ENCODE measurements around the gene PHEX.
A peak's percentile ranks its signal among the peaks of the same experiment; 100 is the strongest.

PHEX gene

GRCh38 chrX:22032084-22032483, at the start of gene PHEX:
PHEX (plus strand) TSS chrX:22032325; CDS start chrX:22033006, 681 bp downstream.
- no peaks in the 10 kb centered on the region for H3K36me3 ChIP-seq (ENCODE audit: control insufficient read depth in 1 of 2, insufficient read depth in 2 of 2, low read length in 2 of 2)
- no peak within 1 kb of the TSS for H3K27ac ChIP-seq (ENCODE audit: low read length)
- no peaks in the 10 kb centered on the region for H3K9me3 ChIP-seq (ENCODE audit: control insufficient read depth in 1 of 2, low read length in 2 of 2)
- no peaks in the 10 kb centered on the region for H3K27me3 ChIP-seq (ENCODE audit: low read depth, low read length)
- H3K4me3 ChIP-seq (ENCODE audit: low read depth in 1 of 2, low read length in 2 of 2) = no peak within 1 kb of the TSS
- H3K4me1 ChIP-seq (ENCODE audit: control insufficient read depth in 1 of 2, insufficient read depth in 2 of 2, low read length in 2 of 2) = no peaks in the 10 kb centered on the region

GRCh38 chrX:21985332-21985777, 46.8 kb upstream of the PHEX start:
- H3K27me3 ChIP-seq (ENCODE audit: low read depth, low read length) = no peaks in the 10 kb centered on the region
- H3K27ac ChIP-seq (ENCODE audit: low read length) = no peak overlapping the region
- H3K36me3 ChIP-seq (ENCODE audit: control insufficient read depth in 1 of 2, insufficient read depth in 2 of 2, low read length in 2 of 2) = peaks cover 0 to 13% of the 10 kb centered on the region in 2 donors
- peaks cover 0 to 5% of the 10 kb centered on the region in 2 donors for H3K4me1 ChIP-seq (ENCODE audit: control insufficient read depth in 1 of 2, insufficient read depth in 2 of 2, low read length in 2 of 2)
- no peaks in the 10 kb centered on the region for H3K9me3 ChIP-seq (ENCODE audit: control insufficient read depth in 1 of 2, low read length in 2 of 2)
- H3K4me3 ChIP-seq (ENCODE audit: low read depth in 1 of 2, low read length in 2 of 2) = no peak overlapping the region

- H3K36me3 ChIP-seq (ENCODE audit: control insufficient read depth in 1 of 2, insufficient read depth in 2 of 2, low read length in 2 of 2) = peaks cover 0 to 13% of the 10 kb centered on the region in 2 donors
- H3K4me1 ChIP-seq (ENCODE audit: control insufficient read depth in 1 of 2, insufficient read depth in 2 of 2, low read length in 2 of 2) = peaks cover 0 to 5% of the 10 kb centered on the region in 2 donors
- H3K27ac ChIP-seq (ENCODE audit: low read length) = no peak overlapping the region
- no peak overlapping the region for H3K4me3 ChIP-seq (ENCODE audit: low read depth in 1 of 2, low read length in 2 of 2)
- no peaks in the 10 kb centered on the region for H3K27me3 ChIP-seq (ENCODE audit: low read depth, low read length)
- H3K9me3 ChIP-seq (ENCODE audit: control insufficient read depth in 1 of 2, low read length in 2 of 2) = no peaks in the 10 kb centered on the region
Measured at GRCh38 chrX:21986596-21986995, 45.5 kb upstream of the PHEX start.

- H3K4me1 ChIP-seq (ENCODE audit: control insufficient read depth in 1 of 2, insufficient read depth in 2 of 2, low read length in 2 of 2) = peaks cover 0 to 5% of the 10 kb centered on the region in 2 donors
- no peak overlapping the region for H3K4me3 ChIP-seq (ENCODE audit: low read depth in 1 of 2, low read length in 2 of 2)
- no peak overlapping the region for H3K27ac ChIP-seq (ENCODE audit: low read length)
- no peaks in the 10 kb centered on the region for H3K9me3 ChIP-seq (ENCODE audit: control insufficient read depth in 1 of 2, low read length in 2 of 2)
- no peaks in the 10 kb centered on the region for H3K27me3 ChIP-seq (ENCODE audit: low read depth, low read length)
- H3K36me3 ChIP-seq (ENCODE audit: control insufficient read depth in 1 of 2, insufficient read depth in 2 of 2, low read length in 2 of 2) = peaks cover 0 to 13% of the 10 kb centered on the region in 2 donors
Measured at GRCh38 chrX:21989384-21989783, 42.7 kb upstream of the PHEX start.

- no peaks in the 10 kb centered on the region for H3K27me3 ChIP-seq (ENCODE audit: low read depth, low read length)
- no peak overlapping the region for H3K27ac ChIP-seq (ENCODE audit: low read length)
- no peaks in the 10 kb centered on the region for H3K9me3 ChIP-seq (ENCODE audit: control insufficient read depth in 1 of 2, low read length in 2 of 2)
Measured at GRCh38 chrX:21990832-21991231, 41.3 kb upstream of the PHEX start.

GRCh38 chrX:21991504-21991903, 40.6 kb upstream of the PHEX start:
- no peak overlapping the region for H3K4me3 ChIP-seq (ENCODE audit: low read depth in 1 of 2, low read length in 2 of 2)
- no peak overlapping the region for H3K27ac ChIP-seq (ENCODE audit: low read length)
- H3K9me3 ChIP-seq (ENCODE audit: control insufficient read depth in 1 of 2, low read length in 2 of 2) = no peaks in the 10 kb centered on the region
- peaks cover 0 to 2% of the 10 kb centered on the region in 2 donors for H3K4me1 ChIP-seq (ENCODE audit: control insufficient read depth in 1 of 2, insufficient read depth in 2 of 2, low read length in 2 of 2)
- no peaks in the 10 kb centered on the region for H3K27me3 ChIP-seq (ENCODE audit: low read depth, low read length)
- H3K36me3 ChIP-seq (ENCODE audit: control insufficient read depth in 1 of 2, insufficient read depth in 2 of 2, low read length in 2 of 2) = peaks cover 0 to 9% of the 10 kb centered on the region in 2 donors

More at GRCh38 chrX:21990832-21991231, 41.3 kb upstream of the PHEX start:
- Histone ChIP-seq H3K4me1 (ENCODE audit: control insufficient read depth in 1 of 2, insufficient read depth in 2 of 2, low read length in 2 of 2) (peaks cover 0 to 5% of the 10 kb centered on the region in 2 donors), H3K36me3 (ENCODE audit: control insufficient read depth in 1 of 2, insufficient read depth in 2 of 2, low read length in 2 of 2) (peaks cover 0 to 9% of the 10 kb centered on the region in 2 donors), H3K4me3 (ENCODE audit: low read depth in 1 of 2, low read length in 2 of 2) (no peak overlapping the region)

GRCh38 chrX:21993265-21993664, 38.9 kb upstream of the PHEX start:
- H3K4me1 ChIP-seq (ENCODE audit: control insufficient read depth in 1 of 2, insufficient read depth in 2 of 2, low read length in 2 of 2) = no peaks in the 10 kb centered on the region
- H3K36me3 ChIP-seq (ENCODE audit: control insufficient read depth in 1 of 2, insufficient read depth in 2 of 2, low read length in 2 of 2) = peaks cover 0 to 4% of the 10 kb centered on the region in 2 donors
- no peaks in the 10 kb centered on the region for H3K9me3 ChIP-seq (ENCODE audit: control insufficient read depth in 1 of 2, low read length in 2 of 2)
- no peak overlapping the region for H3K4me3 ChIP-seq (ENCODE audit: low read depth in 1 of 2, low read length in 2 of 2)
- no peaks in the 10 kb centered on the region for H3K27me3 ChIP-seq (ENCODE audit: low read depth, low read length)
- H3K27ac ChIP-seq (ENCODE audit: low read length) = peak overlapping the region; percentile 51

GRCh38 chrX:21996872-21997455, 35.2 kb upstream of the PHEX start:
- H3K27ac ChIP-seq (ENCODE audit: low read length) = no peak overlapping the region
- H3K27me3 ChIP-seq (ENCODE audit: low read depth, low read length) = no peaks in the 10 kb centered on the region

GRCh38 chrX:21998037-21998436, 34.1 kb upstream of the PHEX start:
- H3K36me3 ChIP-seq (ENCODE audit: control insufficient read depth in 1 of 2, insufficient read depth in 2 of 2, low read length in 2 of 2) = no peaks in the 10 kb centered on the region
- H3K27ac ChIP-seq (ENCODE audit: low read length) = no peak overlapping the region
- H3K4me3 ChIP-seq (ENCODE audit: low read depth in 1 of 2, low read length in 2 of 2) = no peak overlapping the region
- no peaks in the 10 kb centered on the region for H3K9me3 ChIP-seq (ENCODE audit: control insufficient read depth in 1 of 2, low read length in 2 of 2)
- H3K27me3 ChIP-seq (ENCODE audit: low read depth, low read length) = no peaks in the 10 kb centered on the region
- H3K4me1 ChIP-seq (ENCODE audit: control insufficient read depth in 1 of 2, insufficient read depth in 2 of 2, low read length in 2 of 2) = no peaks in the 10 kb centered on the region

More at GRCh38 chrX:21996872-21997455, 35.2 kb upstream of the PHEX start:
- H3K4me1 ChIP-seq (ENCODE audit: control insufficient read depth in 1 of 2, insufficient read depth in 2 of 2, low read length in 2 of 2) = no peaks in the 10 kb centered on the region
- H3K36me3 ChIP-seq (ENCODE audit: control insufficient read depth in 1 of 2, insufficient read depth in 2 of 2, low read length in 2 of 2) = no peaks in the 10 kb centered on the region
- H3K9me3 ChIP-seq (ENCODE audit: control insufficient read depth in 1 of 2, low read length in 2 of 2) = no peaks in the 10 kb centered on the region
- no peak overlapping the region for H3K4me3 ChIP-seq (ENCODE audit: low read depth in 1 of 2, low read length in 2 of 2)

- H3K36me3 ChIP-seq (ENCODE audit: control insufficient read depth in 1 of 2, insufficient read depth in 2 of 2, low read length in 2 of 2) = peaks cover 0 to 3% of the 10 kb centered on the region in 2 donors
- H3K27ac ChIP-seq (ENCODE audit: low read length) = no peak overlapping the region
- no peak overlapping the region for H3K4me3 ChIP-seq (ENCODE audit: low read depth in 1 of 2, low read length in 2 of 2)
- H3K9me3 ChIP-seq (ENCODE audit: control insufficient read depth in 1 of 2, low read length in 2 of 2) = no peaks in the 10 kb centered on the region
- no peaks in the 10 kb centered on the region for H3K27me3 ChIP-seq (ENCODE audit: low read depth, low read length)
- H3K4me1 ChIP-seq (ENCODE audit: control insufficient read depth in 1 of 2, insufficient read depth in 2 of 2, low read length in 2 of 2) = no peaks in the 10 kb centered on the region
Measured at GRCh38 chrX:22004866-22005265, 27.3 kb upstream of the PHEX start.

- Histone ChIP-seq H3K27ac (ENCODE audit: low read length) (no peak overlapping the region), H3K4me1 (ENCODE audit: control insufficient read depth in 1 of 2, insufficient read depth in 2 of 2, low read length in 2 of 2) (no peaks in the 10 kb centered on the region), H3K9me3 (ENCODE audit: control insufficient read depth in 1 of 2, low read length in 2 of 2) (no peaks in the 10 kb centered on the region), H3K36me3 (ENCODE audit: control insufficient read depth in 1 of 2, insufficient read depth in 2 of 2, low read length in 2 of 2) (peaks cover 0 to 3% of the 10 kb centered on the region in 2 donors), H3K4me3 (ENCODE audit: low read depth in 1 of 2, low read length in 2 of 2) (no peak overlapping the region), H3K27me3 (ENCODE audit: low read depth, low read length) (no peaks in the 10 kb centered on the region)
Measured at GRCh38 chrX:22012051-22012450, 20.1 kb upstream of the PHEX start.

GRCh38 chrX:22012931-22013330, 19.2 kb upstream of the PHEX start:
- Histone ChIP-seq H3K4me1 (ENCODE audit: control insufficient read depth in 1 of 2, insufficient read depth in 2 of 2, low read length in 2 of 2) (no peaks in the 10 kb centered on the region), H3K9me3 (ENCODE audit: control insufficient read depth in 1 of 2, low read length in 2 of 2) (no peaks in the 10 kb centered on the region), H3K4me3 (ENCODE audit: low read depth in 1 of 2, low read length in 2 of 2) (no peak overlapping the region), H3K27me3 (ENCODE audit: low read depth, low read length) (no peaks in the 10 kb centered on the region), H3K27ac (ENCODE audit: low read length) (no peak overlapping the region), H3K36me3 (ENCODE audit: control insufficient read depth in 1 of 2, insufficient read depth in 2 of 2, low read length in 2 of 2) (no peaks in the 10 kb centered on the region)

Measured in muscle layer of duodenum (tissue), 2 donors.